Measurements from ENCODE around the gene SLC25A53.

SLC25A53 gene, protein sequence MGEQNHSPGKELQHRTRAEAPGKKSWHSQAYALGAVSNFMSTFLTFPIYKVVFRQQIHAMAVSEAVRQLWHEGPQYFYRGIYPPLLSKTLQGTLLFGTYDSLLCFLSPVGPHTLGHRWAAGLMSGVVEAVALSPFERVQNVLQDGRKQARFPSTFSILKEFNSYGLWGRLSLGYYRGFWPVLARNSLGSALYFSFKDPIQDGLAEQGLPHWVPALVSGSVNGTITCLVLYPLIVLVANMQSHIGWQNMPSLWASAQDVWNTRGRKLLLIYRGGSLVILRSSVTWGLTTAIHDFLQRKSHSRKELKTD

DNA sequence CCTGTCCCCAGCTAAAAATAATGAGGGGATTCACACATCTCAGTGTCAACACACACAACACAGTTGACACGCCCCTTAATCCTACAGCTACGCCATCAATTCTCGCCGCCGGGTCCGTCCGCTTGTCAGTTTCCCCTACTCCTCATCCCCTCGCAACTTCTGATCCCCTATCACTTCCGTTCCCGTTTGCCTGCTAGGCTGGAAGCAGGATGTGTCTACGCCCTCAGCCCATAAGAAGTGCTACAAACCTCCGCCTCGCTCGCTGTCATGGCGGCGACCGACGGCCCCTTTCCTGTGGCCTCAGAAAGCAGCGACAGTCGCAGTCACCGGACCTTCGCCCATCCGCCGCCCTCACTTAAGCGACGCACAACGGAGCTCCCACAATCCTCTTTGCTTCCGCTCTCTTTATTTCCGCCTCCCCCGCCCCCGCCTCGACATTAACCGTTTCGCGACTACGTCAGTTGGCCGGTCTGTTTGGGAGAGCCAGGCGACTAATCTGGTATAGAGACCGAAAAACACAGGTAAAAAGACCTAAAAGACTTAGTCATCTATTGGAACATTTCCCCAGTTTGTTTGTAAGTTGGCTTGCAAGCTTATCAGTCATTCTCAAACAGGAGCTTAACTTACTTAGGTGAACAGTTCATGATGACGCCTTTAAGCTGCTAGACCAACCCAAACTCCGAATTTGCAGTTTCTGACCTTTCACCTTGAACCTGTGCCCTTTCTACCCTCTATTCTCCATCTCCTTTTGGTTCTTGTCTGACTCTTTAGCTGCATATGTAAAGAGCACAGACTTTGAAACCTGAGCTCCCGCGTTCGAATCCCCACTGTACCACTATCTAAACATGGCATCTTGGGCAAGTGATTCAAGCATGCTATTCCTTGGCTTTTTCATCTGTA lies at the start of gene SLC25A53:
TSS of gene SLC25A53 (minus strand) at position 380 of the 900 bp plus-strand sequence. CDS start 51,752 bp downstream, outside the sequence.
- TF ChIP-seq POLR2A (IDR thresholded peaks at IDR 0.05; ENCODE audit: low read length) (peak; percentile 59), GATA1 (IDR thresholded peaks at IDR 0.05; ENCODE audit: low read depth, low read length) (no peak)
- DNase-seq, result peak; percentile 93

DNA sequence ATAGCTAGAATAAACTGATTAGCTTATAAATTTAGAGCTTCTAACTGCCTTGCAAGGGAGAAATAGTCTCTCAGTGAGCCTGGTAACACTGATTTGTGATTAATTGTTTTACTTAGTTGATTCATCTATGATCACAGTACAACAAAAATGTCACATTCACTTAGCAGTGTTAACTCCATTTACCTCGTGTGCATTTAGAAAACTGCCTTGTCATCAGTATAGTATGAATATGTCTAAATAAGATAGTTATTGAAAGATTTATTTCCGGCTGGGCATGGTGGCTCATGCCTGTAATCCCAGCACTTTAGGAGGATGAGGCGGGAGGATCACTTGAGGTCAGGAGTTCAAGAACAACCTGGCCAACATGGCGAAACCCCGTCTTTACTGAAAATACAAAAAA lies 48.7 kb upstream of the SLC25A53 start:
- TF ChIP-seq GATA1 (IDR thresholded peaks at IDR 0.05; ENCODE audit: low read depth, low read length) (no peak), POLR2A (IDR thresholded peaks at IDR 0.05; ENCODE audit: low read length) (no peak)
- DNase-seq, result no peak

DNA sequence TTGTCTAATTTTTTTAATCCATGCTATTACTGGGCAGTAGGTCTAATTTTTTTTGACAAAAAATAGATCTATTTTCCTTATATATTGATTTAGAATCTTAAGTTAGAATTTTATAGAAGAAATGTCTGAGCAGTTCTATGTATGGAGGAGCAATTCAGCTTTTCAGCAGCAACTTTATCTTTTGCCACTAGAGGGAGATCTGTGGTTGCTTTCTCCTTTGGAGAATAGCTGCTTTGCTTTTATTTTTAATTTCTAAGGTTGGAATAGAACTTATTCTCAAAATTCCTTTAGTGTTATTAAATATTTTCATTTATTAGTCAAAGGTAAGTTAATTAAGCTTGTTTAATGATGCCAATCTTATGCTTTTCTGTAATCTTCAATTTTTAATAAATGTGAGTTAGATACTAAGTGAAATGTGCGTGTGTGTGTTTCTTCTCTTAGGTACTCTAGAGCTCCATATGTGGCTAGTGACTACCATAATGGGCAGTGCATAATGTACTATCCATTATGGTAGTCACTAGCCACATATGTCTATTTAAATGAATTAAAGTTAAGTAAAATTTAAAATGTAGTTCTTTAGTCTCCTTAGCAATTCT lies 38.8 kb upstream of the SLC25A53 start:
- peak; percentile 22 to 46 for DNase-seq
- no peak for TF ChIP-seq GATA1 (IDR thresholded peaks at IDR 0.05; ENCODE audit: low read depth, low read length)
- no peak for TF ChIP-seq POLR2A (IDR thresholded peaks at IDR 0.05; ENCODE audit: low read length)

DNA sequence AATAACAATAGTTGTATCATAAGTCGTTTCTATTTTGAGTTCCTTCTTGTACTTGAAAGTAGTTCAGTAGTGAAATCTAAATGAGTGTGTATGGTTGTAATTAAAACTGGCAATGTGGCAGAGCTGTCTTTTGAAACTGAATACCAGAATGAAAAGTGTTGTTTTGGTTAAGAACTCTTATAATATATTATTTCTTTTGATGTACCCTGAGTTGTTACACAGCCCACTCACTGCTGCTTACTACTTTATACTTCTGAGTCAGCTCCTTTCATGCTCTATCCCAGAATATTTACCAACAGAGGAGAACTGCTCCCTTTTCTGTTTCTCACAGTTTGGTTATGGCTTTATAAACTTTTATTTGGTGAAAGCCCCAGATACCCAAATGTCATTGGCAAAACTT lies 38.2 kb upstream of the SLC25A53 start:
- TF ChIP-seq POLR2A (IDR thresholded peaks at IDR 0.05; ENCODE audit: low read length) (no peak), GATA1 (IDR thresholded peaks at IDR 0.05; ENCODE audit: low read depth, low read length) (no peak)
- DNase-seq, result no peak

DNA sequence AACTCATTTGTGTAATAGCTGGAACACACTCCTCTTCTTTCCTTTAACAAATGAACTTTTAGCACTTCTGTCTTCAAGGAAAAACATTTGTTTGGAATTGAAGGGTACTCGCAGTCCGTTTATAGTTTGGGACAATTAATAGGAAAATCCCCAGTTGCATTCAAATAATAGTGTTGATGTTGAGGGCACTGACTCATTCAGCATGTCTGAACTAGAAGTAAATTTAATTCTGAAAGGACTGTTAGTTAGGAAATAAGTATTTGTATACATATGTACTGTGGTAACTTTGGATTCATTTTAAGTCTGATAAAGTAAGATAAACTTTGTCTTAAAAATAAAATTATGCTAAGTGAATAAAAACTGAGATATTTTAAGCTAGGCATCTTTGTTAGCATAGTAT lies 36.7 kb upstream of the SLC25A53 start:
- TF ChIP-seq POLR2A (IDR thresholded peaks at IDR 0.05; ENCODE audit: low read length) (no peak), GATA1 (IDR thresholded peaks at IDR 0.05; ENCODE audit: low read depth, low read length) (no peak)
- DNase-seq, result no peak

DNA sequence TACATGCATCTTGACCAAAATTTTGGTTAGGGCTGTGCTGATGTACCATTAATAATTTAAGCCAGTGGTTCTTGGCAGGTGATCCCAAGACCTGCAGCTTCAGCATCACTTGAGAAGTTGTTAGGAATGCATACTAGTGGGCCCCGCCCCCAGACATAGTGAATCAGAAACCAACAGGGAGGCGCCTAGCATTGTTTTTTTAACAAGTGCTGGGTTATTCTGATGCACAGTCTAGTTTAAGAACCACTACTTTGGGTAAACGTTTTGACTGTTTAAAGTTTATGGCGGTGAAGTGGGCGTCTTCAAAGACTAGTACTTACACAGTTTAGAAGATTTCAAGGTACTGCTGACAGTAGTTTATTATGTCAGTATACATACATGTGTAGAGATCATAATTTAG lies 33.0 kb upstream of the SLC25A53 start:
- no peak for TF ChIP-seq POLR2A (IDR thresholded peaks at IDR 0.05; ENCODE audit: low read length)
- no peak for DNase-seq

DNA sequence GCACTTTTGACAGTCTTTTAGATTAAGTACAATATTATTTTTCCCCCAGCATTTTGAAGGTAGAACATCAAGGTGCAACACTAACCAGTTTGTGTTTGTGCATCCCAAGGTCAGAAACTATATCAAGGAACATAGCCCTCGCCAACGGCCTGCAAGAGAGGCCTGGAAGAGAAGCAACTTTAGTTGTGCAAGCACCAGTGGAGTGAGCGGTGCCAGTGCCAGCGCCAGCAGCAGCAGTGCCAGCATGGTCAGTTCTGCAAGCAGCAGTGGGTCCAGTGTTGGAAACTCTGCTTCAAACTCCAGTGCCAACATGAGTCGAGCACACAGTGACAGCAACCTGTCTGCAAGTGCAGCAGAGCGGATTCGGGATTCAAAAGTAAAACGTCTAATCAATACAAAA lies 31.1 kb upstream of the SLC25A53 start:
- no peak for TF ChIP-seq POLR2A (IDR thresholded peaks at IDR 0.05; ENCODE audit: low read length)
- DNase-seq, result no peak

DNA sequence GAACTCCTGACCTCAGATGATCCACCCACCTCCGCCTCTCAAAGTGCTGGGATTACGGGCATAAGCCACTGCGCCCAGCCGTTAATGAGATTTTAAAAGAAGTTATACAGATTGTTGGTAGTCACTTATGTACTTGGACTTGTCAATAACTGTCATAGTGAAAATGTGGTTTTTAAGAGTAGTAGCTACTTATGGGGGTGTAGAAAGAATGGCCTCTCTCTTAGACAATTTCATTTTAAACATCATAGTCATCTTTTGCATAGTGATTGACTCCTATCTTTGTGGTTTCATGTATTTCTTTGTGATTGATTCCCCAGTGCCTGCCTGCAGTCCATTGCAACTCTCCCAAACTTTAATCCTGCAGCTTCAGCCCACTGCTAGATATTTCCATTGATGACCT lies 26.9 kb upstream of the SLC25A53 start:
- TF ChIP-seq POLR2A (IDR thresholded peaks at IDR 0.05; ENCODE audit: low read length) (no peak), GATA1 (IDR thresholded peaks at IDR 0.05; ENCODE audit: low read depth, low read length) (no peak)
- no peak for DNase-seq

DNA sequence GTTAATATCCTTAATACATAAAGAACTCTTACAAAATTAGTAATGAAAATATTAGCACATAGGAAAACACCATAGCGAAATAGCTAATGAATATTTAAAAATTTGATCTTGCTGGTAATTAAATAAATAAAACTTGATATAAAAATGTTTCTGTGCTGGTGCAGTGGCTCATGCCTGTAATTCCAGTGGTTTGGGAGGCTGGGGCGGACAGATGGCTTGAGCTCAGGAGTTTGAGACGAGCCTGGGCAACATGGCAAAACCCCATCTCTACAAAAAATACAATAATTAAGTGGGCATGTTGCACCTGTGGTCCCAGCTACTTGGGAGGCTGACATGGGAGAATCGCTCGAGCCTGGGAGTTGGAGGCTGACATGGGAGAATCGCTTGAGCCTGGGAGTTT lies 17.0 kb upstream of the SLC25A53 start:
- DNase-seq, result no peak
- no peak for TF ChIP-seq GATA1 (IDR thresholded peaks at IDR 0.05; ENCODE audit: low read depth, low read length)
- TF ChIP-seq POLR2A (IDR thresholded peaks at IDR 0.05; ENCODE audit: low read length), result no peak

DNA sequence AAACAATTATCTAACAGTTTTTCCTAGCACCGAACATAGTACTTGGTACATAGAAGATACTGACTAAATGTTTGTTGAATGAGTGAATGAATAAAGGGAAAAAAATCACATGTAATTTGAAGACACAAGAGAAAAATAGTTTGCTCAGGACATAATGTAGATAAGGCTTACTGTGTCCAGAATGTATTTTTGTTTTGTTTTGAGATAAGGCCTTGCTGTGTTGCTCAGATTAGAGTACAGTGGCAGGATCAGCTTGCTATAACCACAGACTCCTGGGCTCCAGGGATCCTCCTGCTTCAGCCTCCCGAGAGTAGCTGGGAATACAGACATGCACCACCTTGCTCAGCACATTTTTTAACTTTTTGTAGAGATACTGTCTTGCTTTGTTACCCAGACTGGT lies 16.0 kb upstream of the SLC25A53 start:
- TF ChIP-seq POLR2A (IDR thresholded peaks at IDR 0.05; ENCODE audit: low read length) (no peak), GATA1 (IDR thresholded peaks at IDR 0.05; ENCODE audit: low read depth, low read length) (no peak)
- peak; percentile 5 to 60 for DNase-seq

DNA sequence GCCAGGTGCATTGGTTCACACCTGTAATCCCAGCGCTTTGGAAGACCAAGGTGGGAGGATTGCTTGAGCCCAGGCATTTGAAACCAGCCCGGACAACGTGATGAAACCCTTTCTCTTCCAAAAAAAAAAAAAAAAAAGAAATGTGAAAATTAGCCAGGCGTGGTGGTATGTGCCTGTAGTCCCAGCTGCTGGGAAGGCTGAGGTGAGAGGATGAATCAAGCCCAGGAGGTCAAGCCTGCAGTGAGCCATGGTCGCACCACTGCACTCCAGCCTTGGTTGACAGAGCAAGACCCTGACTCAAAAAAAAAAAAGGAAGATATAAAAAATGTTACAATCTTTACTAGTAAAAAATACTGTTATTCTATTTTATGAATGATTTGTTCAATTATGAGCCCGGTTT lies 15.3 kb upstream of the SLC25A53 start:
- no peak for DNase-seq
- TF ChIP-seq GATA1 (IDR thresholded peaks at IDR 0.05; ENCODE audit: low read depth, low read length), result no peak
- TF ChIP-seq POLR2A (IDR thresholded peaks at IDR 0.05; ENCODE audit: low read length), result no peak

DNA sequence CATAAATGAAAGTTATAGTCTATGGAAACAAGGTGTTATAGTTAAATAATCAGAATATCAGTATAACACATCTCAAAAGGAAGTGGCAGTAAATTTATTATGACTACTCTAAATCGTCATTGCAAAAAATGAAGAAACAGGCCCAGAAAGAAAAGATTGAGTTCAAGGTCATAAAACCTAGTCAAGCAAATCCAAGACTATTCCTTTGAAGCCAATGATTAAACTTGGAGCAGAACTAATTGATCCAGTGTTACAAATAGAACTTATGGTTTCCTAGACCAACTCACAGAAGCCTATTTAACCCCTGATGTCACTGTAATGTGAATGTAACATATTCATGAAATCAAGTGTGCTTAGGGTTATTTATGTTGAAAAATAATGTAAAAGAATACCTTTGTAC lies 11.3 kb upstream of the SLC25A53 start:
- DNase-seq, result no peak
- TF ChIP-seq POLR2A (IDR thresholded peaks at IDR 0.05; ENCODE audit: low read length), result no peak
- no peak for TF ChIP-seq GATA1 (IDR thresholded peaks at IDR 0.05; ENCODE audit: low read depth, low read length)

DNA sequence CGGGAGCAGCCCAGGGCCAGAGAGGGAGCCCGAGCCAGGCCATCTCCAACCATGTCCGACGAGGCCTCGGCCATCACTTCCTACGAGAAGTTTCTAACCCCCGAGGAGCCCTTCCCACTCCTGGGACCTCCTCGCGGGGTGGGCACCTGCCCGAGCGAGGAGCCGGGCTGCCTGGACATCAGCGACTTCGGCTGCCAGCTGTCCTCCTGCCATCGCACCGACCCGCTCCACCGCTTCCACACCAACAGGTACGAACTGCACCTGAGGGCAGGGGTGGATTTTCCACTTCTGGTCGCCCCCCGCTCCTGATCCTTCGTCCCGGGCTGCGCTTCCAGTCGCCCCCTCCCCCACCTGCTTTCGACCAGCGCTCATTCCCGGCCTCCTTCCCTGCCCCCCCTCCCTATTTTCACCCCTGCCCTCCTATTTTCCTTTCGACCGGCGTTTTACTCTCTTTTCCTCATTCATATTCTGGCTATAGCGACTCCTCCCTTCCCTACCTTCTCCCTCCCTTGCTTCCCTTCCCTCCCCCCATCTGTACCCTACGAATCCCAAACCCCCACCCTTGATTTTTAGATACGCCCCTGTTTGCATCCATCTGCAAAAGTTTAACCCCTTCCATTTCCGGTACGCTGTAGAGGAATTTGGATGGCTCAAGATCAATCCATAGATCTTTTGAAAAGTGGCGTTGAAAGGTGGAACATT lies 10.1 kb upstream of the SLC25A53 start:
- DNase-seq, result peak in 1 of 2 experiments; percentile 6
- TF ChIP-seq GATA1 (IDR thresholded peaks at IDR 0.05; ENCODE audit: low read depth, low read length) (no peak), POLR2A (IDR thresholded peaks at IDR 0.05; ENCODE audit: low read length) (no peak)

Data from erythroblast (primary cell).